ENCODE data around the gene NPY2R. TPM values are rescaled to one million over a fixed set of nuclear protein-coding genes. Genes with fewer than 3 reads are reported as not detected.

The NPY2R gene
- total and polyA plus RNA-seq, 4 donors, result 0.04 TPM; not detected in 3

- no peaks in the 10 kb centered on the region for H3K36me3 ChIP-seq (ENCODE audit: control insufficient read depth in 4 of 4, insufficient read depth in 3 of 4, low read depth in 1 of 4, low read length in 3 of 4)
- no peak overlapping the region for H3K4me3 ChIP-seq (ENCODE audit: low read depth in 1 of 3, low read length in 3 of 3)
- DNase-seq (ENCODE audit: low spot score), result no peak
- TF ChIP-seq CTCF (IDR thresholded peaks at IDR 0.05; ENCODE audit: low read depth, low read length, missing input control) (no peak), ZBTB33 (IDR thresholded peaks at IDR 0.05) (no peak), SP1 (IDR thresholded peaks at IDR 0.05) (no peak), RAD21 (IDR thresholded peaks at IDR 0.05) (no peak), HNF4G (IDR thresholded peaks at IDR 0.05) (no peak), TAF1 (conservative IDR thresholded peaks at IDR 0.05) (no peak), RXRA (IDR thresholded peaks at IDR 0.05) (no peak), HNF4A (conservative IDR thresholded peaks at IDR 0.05) (no peak), JUND (IDR thresholded peaks at IDR 0.05) (no peak), NR2F2 (IDR thresholded peaks at IDR 0.05) (no peak), FOXA1 (IDR thresholded peaks at IDR 0.05) (no peak), YY1 (IDR thresholded peaks at IDR 0.05) (no peak)
- TF ChIP-seq, protein P1, sequence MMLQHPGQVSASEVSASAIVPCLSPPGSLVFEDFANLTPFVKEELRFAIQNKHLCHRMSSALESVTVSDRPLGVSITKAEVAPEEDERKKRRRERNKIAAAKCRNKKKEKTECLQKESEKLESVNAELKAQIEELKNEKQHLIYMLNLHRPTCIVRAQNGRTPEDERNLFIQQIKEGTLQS (IDR thresholded peaks at IDR 0.05), result no peak
- TF ChIP-seq, protein P2, sequence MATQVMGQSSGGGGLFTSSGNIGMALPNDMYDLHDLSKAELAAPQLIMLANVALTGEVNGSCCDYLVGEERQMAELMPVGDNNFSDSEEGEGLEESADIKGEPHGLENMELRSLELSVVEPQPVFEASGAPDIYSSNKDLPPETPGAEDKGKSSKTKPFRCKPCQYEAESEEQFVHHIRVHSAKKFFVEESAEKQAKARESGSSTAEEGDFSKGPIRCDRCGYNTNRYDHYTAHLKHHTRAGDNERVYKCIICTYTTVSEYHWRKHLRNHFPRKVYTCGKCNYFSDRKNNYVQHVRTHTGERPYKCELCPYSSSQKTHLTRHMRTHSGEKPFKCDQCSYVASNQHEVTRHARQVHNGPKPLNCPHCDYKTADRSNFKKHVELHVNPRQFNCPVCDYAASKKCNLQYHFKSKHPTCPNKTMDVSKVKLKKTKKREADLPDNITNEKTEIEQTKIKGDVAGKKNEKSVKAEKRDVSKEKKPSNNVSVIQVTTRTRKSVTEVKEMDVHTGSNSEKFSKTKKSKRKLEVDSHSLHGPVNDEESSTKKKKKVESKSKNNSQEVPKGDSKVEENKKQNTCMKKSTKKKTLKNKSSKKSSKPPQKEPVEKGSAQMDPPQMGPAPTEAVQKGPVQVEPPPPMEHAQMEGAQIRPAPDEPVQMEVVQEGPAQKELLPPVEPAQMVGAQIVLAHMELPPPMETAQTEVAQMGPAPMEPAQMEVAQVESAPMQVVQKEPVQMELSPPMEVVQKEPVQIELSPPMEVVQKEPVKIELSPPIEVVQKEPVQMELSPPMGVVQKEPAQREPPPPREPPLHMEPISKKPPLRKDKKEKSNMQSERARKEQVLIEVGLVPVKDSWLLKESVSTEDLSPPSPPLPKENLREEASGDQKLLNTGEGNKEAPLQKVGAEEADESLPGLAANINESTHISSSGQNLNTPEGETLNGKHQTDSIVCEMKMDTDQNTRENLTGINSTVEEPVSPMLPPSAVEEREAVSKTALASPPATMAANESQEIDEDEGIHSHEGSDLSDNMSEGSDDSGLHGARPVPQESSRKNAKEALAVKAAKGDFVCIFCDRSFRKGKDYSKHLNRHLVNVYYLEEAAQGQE (IDR thresholded peaks at IDR 0.05), result no peak
- WGBS, result 79% methylated on average over 4 of the region's 4 CpGs
- H3K4me1 ChIP-seq (ENCODE audit: control insufficient read depth in 4 of 4, insufficient read depth in 4 of 4, low read length in 3 of 4), result no peaks in the 10 kb centered on the region
- H3K9ac ChIP-seq (ENCODE audit: low read depth in 1 of 2, low read length in 2 of 2), result no peak overlapping the region
- H3K27me3 ChIP-seq (ENCODE audit: control insufficient read depth in 4 of 4, insufficient read depth in 4 of 4, low read length in 3 of 4), result peaks cover 0 to 4% (median under 1%) of the 10 kb centered on the region in 4 donors
- H3K27ac ChIP-seq (ENCODE audit: low read depth in 1 of 2, low read length in 2 of 2), result no peak overlapping the region
- H3K9me3 ChIP-seq (ENCODE audit: control insufficient read depth in 4 of 4, low read length in 3 of 4), result no peaks in the 10 kb centered on the region
Measured at GRCh38 chr4:155245105-155245504, 36.7 kb downstream of the NPY2R start.

DNA sequence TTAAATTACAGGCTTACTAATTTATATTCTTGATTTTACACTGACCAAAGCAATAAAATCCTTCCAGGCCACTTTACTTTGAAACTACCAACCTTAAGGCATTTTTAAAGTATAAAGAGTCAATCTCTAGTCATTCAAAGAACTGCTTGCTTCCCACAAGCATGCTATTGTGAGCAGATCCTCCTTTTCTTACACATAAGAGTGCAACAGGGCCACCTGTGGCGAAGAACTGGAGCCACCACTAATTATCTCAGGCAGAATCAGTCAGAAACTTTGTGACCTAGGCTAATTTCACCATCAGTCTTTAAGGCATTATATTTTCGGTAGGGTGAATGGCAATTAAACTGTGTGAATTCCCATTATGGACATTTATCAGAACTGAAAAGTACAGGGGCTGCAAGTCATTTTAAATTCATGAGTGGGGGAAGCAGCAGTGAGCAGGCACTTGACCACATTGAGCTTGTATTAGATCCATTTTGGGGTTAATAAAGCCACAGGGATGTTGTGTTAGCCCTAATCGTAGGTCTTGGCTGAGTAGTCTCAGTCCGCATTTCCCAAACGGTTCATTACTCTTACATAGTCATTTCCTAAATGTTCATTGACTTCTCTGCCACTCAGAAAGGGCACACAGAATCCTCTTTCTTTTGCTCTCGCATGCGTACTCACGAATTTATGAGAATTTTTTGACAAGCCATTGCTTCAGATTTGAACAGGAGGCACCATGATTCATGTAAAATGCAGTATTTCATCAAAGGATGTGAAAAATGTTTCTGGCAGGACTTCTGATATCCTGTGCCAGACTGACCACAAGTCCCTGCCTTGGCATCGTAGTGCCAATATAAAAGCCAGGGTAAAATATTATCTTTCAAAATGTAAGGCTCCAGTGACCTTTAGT lies 39.8 kb downstream of the NPY2R start:
- no peak overlapping the region for H3K9ac ChIP-seq (ENCODE audit: low read depth in 1 of 2, low read length in 2 of 2)
- no peaks in the 10 kb centered on the region for H3K36me3 ChIP-seq (ENCODE audit: control insufficient read depth in 4 of 4, insufficient read depth in 3 of 4, low read depth in 1 of 4, low read length in 3 of 4)
- no peak for DNase-seq (ENCODE audit: low spot score)
- no peak overlapping the region for H3K4me3 ChIP-seq (ENCODE audit: low read depth in 1 of 3, low read length in 3 of 3)
- H3K9me3 ChIP-seq (ENCODE audit: control insufficient read depth in 4 of 4, low read length in 3 of 4), result no peaks in the 10 kb centered on the region
- 66% methylated on average over 9 of the region's 9 CpGs for WGBS
- no peak overlapping the region for H3K27ac ChIP-seq (ENCODE audit: low read depth in 1 of 2, low read length in 2 of 2)
- peaks cover 0 to 7% (median 2%) of the 10 kb centered on the region in 4 donors for H3K27me3 ChIP-seq (ENCODE audit: control insufficient read depth in 4 of 4, insufficient read depth in 4 of 4, low read length in 3 of 4)
- no peaks in the 10 kb centered on the region for H3K4me1 ChIP-seq (ENCODE audit: control insufficient read depth in 4 of 4, insufficient read depth in 4 of 4, low read length in 3 of 4)
- TF ChIP-seq JUND (IDR thresholded peaks at IDR 0.05), result no peak
- TF ChIP-seq SP1 (IDR thresholded peaks at IDR 0.05), result no peak
- TF ChIP-seq GABPA (IDR thresholded peaks at IDR 0.05 in 1 of 2, conservative IDR thresholded peaks at IDR 0.05 in 1 of 2), result no peak
- TF ChIP-seq FOXA2 (IDR thresholded peaks at IDR 0.05), result no peak
- no peak for TF ChIP-seq MAX (IDR thresholded peaks at IDR 0.05)
- TF ChIP-seq, protein P2 (IDR thresholded peaks at IDR 0.05), result no peak
- TF ChIP-seq, protein P1 (IDR thresholded peaks at IDR 0.05), result no peak

Data from liver (tissue), 9 donors.